ENCODE results near the gene PALM2AKAP2. TPM values are rescaled to one million over a fixed set of nuclear protein-coding genes. Genes with fewer than 3 reads are reported as not detected.

The PALM2AKAP2 gene
- total RNA-seq, 6 experiments from 2014 or later: 26.4 to 50.3 (median 32.2) TPM

DNA sequence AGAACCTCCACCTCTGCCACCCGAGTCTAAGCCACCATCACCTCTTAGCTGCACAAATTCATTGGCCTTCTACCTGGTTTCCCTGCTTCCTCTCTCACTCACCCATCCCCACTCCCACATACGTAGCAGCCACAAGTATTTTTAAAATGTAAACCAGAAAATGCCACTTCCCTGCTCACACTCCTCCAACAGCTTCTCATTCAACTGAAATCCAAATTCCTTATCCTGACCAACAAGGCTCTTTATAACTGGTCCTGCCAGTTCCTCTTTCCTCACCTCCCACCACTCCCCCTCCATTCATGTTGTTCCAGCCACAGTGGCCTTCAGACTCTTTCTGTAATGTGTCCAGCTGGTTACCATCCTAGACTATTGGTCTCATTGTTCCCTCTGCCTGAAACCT, 25.0 kb upstream of the PALM2AKAP2 start:
- H3K4me1 ChIP-seq: no peaks in the 10 kb centered on the region
- TF ChIP-seq, protein P1, sequence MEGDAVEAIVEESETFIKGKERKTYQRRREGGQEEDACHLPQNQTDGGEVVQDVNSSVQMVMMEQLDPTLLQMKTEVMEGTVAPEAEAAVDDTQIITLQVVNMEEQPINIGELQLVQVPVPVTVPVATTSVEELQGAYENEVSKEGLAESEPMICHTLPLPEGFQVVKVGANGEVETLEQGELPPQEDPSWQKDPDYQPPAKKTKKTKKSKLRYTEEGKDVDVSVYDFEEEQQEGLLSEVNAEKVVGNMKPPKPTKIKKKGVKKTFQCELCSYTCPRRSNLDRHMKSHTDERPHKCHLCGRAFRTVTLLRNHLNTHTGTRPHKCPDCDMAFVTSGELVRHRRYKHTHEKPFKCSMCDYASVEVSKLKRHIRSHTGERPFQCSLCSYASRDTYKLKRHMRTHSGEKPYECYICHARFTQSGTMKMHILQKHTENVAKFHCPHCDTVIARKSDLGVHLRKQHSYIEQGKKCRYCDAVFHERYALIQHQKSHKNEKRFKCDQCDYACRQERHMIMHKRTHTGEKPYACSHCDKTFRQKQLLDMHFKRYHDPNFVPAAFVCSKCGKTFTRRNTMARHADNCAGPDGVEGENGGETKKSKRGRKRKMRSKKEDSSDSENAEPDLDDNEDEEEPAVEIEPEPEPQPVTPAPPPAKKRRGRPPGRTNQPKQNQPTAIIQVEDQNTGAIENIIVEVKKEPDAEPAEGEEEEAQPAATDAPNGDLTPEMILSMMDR (IDR thresholded peaks at IDR 0.05): no peak
- no peak for TF ChIP-seq POLR2A (IDR thresholded peaks at IDR 0.05)
- no peaks in the 10 kb centered on the region for H3K9me3 ChIP-seq
- no peaks in the 10 kb centered on the region for H3K36me3 ChIP-seq
- WGBS (ENCODE audit: insufficient coverage, low coverage, low lambda C conversion rate, missing lambda C conversion rate): 63% methylated on average over 2 of the region's 2 CpGs
- ATAC-seq (no peak), DNase-seq (no peak)
- H3K4me3 ChIP-seq: no peak overlapping the region
- intact Hi-C loops (cut with DNase I): no loop called here
- no peaks in the 10 kb centered on the region for H3K27me3 ChIP-seq
- no peak overlapping the region for H3K27ac ChIP-seq

DNA sequence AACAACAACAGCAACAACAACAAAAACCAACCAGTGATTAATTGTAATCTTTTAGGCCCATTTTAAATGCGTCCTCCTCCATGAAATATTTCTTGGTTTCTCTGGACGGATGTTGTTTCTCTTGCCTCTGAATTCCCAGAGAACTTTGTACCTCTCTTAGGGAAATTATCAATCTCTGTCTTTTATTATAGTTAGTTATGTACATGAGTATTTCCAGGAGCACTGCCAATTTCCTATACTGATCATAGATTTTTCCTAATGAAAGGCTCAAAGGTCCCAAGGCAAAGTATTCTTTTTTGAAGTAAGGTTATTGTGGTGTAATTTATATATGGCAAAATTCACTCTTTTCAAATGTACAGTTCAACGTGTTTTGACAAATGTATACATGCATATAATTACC, 20.4 kb upstream of the PALM2AKAP2 start:
- 40% methylated on average over 3 of the region's 3 CpGs for WGBS (ENCODE audit: insufficient coverage, low coverage, low lambda C conversion rate, missing lambda C conversion rate)
- Histone ChIP-seq H3K36me3 (no peaks in the 10 kb centered on the region), H3K4me1 (no peaks in the 10 kb centered on the region), H3K9me3 (no peaks in the 10 kb centered on the region), H3K27me3 (no peaks in the 10 kb centered on the region), H3K27ac (no peak overlapping the region), H3K4me3 (no peak overlapping the region)
- intact Hi-C loops (cut with DNase I): no loop called here
- no peak for ATAC-seq
- no peak for DNase-seq
- TF ChIP-seq, protein P1 (IDR thresholded peaks at IDR 0.05): no peak
- no peak for TF ChIP-seq POLR2A (IDR thresholded peaks at IDR 0.05)

DNA sequence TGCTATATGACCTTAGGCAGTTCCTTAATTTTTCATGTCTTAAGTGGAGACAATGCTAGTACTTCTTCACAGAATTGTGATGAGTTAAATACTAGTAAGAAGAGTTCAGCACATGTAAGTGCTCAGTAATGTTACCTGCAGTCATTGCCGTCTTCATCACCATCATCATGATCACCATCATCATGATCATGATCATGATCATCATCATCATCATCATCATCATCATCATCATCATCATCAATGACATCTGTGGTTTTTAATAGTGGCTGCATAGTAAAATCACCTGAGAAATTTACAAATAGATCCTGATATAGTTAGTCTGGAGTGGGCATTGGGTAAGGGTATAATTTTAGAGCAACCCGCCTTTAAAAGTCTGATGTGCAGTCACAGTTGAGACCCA, 14.7 kb upstream of the PALM2AKAP2 start:
- TF ChIP-seq POLR2A (IDR thresholded peaks at IDR 0.05): no peak
- TF ChIP-seq, protein P1 (IDR thresholded peaks at IDR 0.05): no peak
- 92% methylated on average over 2 of the region's 2 CpGs for WGBS (ENCODE audit: insufficient coverage, low coverage, low lambda C conversion rate, missing lambda C conversion rate)
- no peaks in the 10 kb centered on the region for H3K27me3 ChIP-seq
- no peak overlapping the region for H3K4me3 ChIP-seq
- no peak overlapping the region for H3K27ac ChIP-seq
- intact Hi-C loops (cut with DNase I): no loop called here
- no peak for DNase-seq
- no peaks in the 10 kb centered on the region for H3K4me1 ChIP-seq
- no peak for ATAC-seq
- H3K36me3 ChIP-seq: no peaks in the 10 kb centered on the region
- no peaks in the 10 kb centered on the region for H3K9me3 ChIP-seq

DNA sequence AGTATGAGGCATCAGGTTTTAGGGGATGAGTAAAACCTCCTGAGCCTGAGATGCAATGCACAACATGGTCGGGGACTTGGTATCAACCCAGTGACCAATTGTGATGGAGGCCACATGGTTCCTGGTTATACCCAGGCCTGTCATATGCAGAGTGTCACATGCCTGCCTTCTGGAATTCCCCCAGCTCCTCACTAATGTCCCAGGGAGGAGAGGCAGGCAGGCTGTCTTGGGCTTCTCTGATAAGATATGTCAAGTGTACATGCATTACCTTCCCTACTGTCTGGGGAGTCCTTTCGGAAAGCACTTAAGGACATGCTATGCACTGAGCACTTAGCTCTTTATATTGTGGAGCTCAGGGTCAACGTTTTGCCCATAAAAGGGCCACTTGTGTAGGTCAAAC, 14.2 kb upstream of the PALM2AKAP2 start:
- intact Hi-C loops (cut with DNase I): no loop called here
- TF ChIP-seq POLR2A (IDR thresholded peaks at IDR 0.05): no peak
- TF ChIP-seq, protein P1 (IDR thresholded peaks at IDR 0.05): no peak
- DNase-seq (no peak), ATAC-seq (no peak)
- H3K9me3 ChIP-seq: no peaks in the 10 kb centered on the region
- H3K36me3 ChIP-seq: no peaks in the 10 kb centered on the region
- no peaks in the 10 kb centered on the region for H3K4me1 ChIP-seq
- 60% methylated on average over 2 of the region's 3 CpGs for WGBS (ENCODE audit: insufficient coverage, low coverage, low lambda C conversion rate, missing lambda C conversion rate)
- H3K27me3 ChIP-seq: no peaks in the 10 kb centered on the region
- H3K27ac ChIP-seq: no peak overlapping the region
- no peak overlapping the region for H3K4me3 ChIP-seq

DNA sequence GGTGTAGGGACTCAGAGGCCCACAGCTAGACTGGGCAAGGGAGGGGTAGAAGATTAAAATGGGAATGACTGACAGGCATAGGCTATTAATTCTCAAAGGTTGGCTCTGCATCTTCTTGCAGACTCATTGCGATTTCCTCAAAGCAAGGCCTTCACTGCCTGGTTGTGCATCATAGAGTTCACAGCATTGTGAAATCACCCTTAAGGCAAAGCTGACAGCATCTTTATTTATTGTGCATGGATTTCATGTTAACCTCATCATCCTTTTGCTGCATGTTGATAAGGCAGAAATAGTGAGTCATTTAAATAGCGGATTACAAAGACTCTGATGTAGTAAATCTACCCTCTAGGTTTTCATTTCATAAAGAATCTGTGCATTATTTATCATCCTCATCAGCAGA, 13.6 kb upstream of the PALM2AKAP2 start:
- no peak overlapping the region for H3K27ac ChIP-seq
- H3K4me3 ChIP-seq: no peak overlapping the region
- ATAC-seq: no peak
- WGBS (ENCODE audit: insufficient coverage, low coverage, low lambda C conversion rate, missing lambda C conversion rate): 100% methylated on average over 1 of the region's 2 CpGs
- no peaks in the 10 kb centered on the region for H3K9me3 ChIP-seq
- H3K36me3 ChIP-seq: no peaks in the 10 kb centered on the region
- DNase-seq: no peak
- TF ChIP-seq, protein P1 (IDR thresholded peaks at IDR 0.05): no peak
- TF ChIP-seq POLR2A (IDR thresholded peaks at IDR 0.05): no peak
- H3K4me1 ChIP-seq: no peaks in the 10 kb centered on the region
- intact Hi-C loops (cut with DNase I): no loop called here
- no peaks in the 10 kb centered on the region for H3K27me3 ChIP-seq
